Measurements from ENCODE around the gene FBXO40. TPM values are rescaled to one million over a fixed set of nuclear protein-coding genes. Genes with fewer than 3 reads are reported as not detected.
A peak's percentile ranks its signal among the peaks of the same experiment; 100 is the strongest.

Gene FBXO40
- total and polyA plus RNA-seq, 2 donors (not counting 1 experiment from before 2014, with no cell fraction given), result not detected

DNA sequence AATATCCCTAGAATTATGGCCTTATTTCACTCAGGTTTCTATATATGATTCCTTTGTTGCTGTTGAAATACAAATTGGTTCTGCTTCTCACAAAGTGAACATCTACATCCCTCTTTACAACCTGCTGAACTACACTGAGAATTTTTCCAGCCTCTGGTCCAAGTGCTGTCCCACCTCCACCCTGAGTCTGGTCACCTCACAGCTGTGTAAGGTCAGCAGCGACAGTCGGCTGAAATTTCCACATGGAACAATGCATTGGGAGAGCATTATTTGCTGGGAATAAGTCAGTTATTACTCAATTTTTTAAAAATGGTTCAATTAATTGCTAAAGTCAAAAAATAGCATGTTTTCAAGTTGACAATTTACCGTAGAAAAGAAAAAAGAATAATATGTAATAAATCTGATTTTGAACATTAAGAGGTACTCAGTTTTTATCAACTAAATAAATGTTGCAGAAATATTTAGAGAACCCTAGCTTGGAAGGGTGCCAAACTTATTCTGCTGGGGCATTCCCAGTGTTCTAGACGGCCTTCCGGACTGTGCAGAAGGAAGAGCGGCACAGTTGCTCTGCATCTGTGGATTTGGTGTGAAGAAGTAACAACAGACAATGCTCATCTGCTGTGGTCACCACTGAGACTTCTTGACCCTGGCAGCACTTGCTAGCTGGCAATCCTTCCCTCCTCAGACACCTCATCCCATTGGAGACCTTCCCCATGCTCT lies 65.7 kb downstream of the FBXO40 start:
- peak overlapping the region; percentile 90 to 94 for H3K27ac ChIP-seq (ENCODE audit: low read length in 2 of 2)
- peaks cover 0 to 59% of the 10 kb centered on the region in 2 experiments for H3K36me3 ChIP-seq (replicated peaks in 1 of 2; ENCODE audit: control extremely low read depth in 1 of 2, control insufficient read depth in 1 of 2, extremely low read depth in 1 of 2, insufficient read depth in 2 of 2, low read length in 1 of 2)
- ATAC-seq (ENCODE audit: low read depth) (no peak), DNase-seq (no peak)
- no peaks in the 10 kb centered on the region for H3K27me3 Mint-ChIP-seq
- intact Hi-C loops (cut with micrococcal nuclease), result no loop called here
- H3K4me1 ChIP-seq (ENCODE audit: control insufficient read depth in 2 of 2, insufficient read depth in 2 of 2, low read length in 2 of 2), result peaks cover 46 to 53% of the 10 kb centered on the region in 2 donors
- H3K9me3 Mint-ChIP-seq (ENCODE audit: insufficient read depth), result no peaks in the 10 kb centered on the region
- no peaks in the 10 kb centered on the region for H3K9me3 ChIP-seq (ENCODE audit: control extremely low read depth in 1 of 3, control insufficient read depth in 2 of 3, insufficient read depth in 1 of 3, low read length in 2 of 3)
- peaks cover 65% of the 10 kb centered on the region for H3K4me1 Mint-ChIP-seq
- ChIA-PET POLR2A (no interaction called here), CTCF (no interaction called here)
- H3K4me3 ChIP-seq (ENCODE audit: control extremely low read depth in 1 of 5, extremely low read depth in 1 of 5, insufficient read depth in 1 of 5, low read depth in 2 of 5, low read length in 4 of 5), result peak overlapping the region in 1 of 5 experiments; percentile 83
- no peaks in the 10 kb centered on the region for H3K27me3 ChIP-seq (replicated peaks in 1 of 4; ENCODE audit: control extremely low read depth in 1 of 4, control insufficient read depth in 3 of 4, insufficient read depth in 4 of 4, low read length in 3 of 4)
- H3K79me2 ChIP-seq (ENCODE audit: control insufficient read depth, insufficient read depth, low read length), result peaks cover 68% of the 10 kb centered on the region
- H3K4me3 Mint-ChIP-seq, result peak overlapping the region; percentile 97
- WGBS (ENCODE audit: insufficient coverage), result 90% methylated on average over 3 of the region's 6 CpGs
- TF ChIP-seq, protein P1, sequence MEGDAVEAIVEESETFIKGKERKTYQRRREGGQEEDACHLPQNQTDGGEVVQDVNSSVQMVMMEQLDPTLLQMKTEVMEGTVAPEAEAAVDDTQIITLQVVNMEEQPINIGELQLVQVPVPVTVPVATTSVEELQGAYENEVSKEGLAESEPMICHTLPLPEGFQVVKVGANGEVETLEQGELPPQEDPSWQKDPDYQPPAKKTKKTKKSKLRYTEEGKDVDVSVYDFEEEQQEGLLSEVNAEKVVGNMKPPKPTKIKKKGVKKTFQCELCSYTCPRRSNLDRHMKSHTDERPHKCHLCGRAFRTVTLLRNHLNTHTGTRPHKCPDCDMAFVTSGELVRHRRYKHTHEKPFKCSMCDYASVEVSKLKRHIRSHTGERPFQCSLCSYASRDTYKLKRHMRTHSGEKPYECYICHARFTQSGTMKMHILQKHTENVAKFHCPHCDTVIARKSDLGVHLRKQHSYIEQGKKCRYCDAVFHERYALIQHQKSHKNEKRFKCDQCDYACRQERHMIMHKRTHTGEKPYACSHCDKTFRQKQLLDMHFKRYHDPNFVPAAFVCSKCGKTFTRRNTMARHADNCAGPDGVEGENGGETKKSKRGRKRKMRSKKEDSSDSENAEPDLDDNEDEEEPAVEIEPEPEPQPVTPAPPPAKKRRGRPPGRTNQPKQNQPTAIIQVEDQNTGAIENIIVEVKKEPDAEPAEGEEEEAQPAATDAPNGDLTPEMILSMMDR (IDR thresholded peaks at IDR 0.05), result no peak
- no peak for TF ChIP-seq EZH2 (IDR thresholded peaks at IDR 0.05; ENCODE audit: borderline replicate concordance, insufficient read depth, low read depth, low read length, poor library complexity, severe bottlenecking)
- H4K20me1 ChIP-seq (ENCODE audit: control insufficient read depth, insufficient read depth, low read length, poor library complexity, severe bottlenecking), result peaks cover 32% of the 10 kb centered on the region
- peak overlapping the region; percentile 82 for H3K9ac ChIP-seq (ENCODE audit: low read length)
- peak overlapping the region; percentile 98 for H3K27ac Mint-ChIP-seq
- no peak overlapping the region for H2AFZ ChIP-seq (ENCODE audit: insufficient read depth, low read depth, low read length, poor library complexity, severe bottlenecking)
- H3K4me2 ChIP-seq (replicated peaks; ENCODE audit: low read depth, low read length, poor library complexity, severe bottlenecking), result peak overlapping the region; percentile 84

DNA sequence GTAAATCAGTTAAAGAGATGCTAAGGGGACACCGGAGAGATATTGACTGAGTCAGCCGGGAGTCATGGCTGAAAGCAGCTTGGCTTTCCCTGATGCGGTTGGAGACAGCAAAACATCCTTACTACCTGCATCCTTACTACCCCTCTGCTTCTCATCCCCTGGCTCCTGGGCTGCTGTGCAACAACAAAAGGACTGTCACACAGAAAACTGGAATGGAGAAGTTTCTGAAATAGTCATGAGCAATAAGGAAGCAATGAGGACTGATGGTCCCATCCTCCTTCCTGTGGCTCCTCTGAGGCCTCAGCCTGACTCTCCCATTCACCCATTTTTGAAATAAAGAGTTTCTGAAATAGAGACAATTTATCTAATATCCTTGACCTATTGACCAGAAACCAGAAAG lies 66.4 kb downstream of the FBXO40 start:
- POLR2A ChIA-PET, result no interaction called here
- DNase-seq (no peak), ATAC-seq (ENCODE audit: low read depth) (no peak)
- Histone ChIP-seq H3K36me3 (replicated peaks in 1 of 2; ENCODE audit: control extremely low read depth in 1 of 2, control insufficient read depth in 1 of 2, extremely low read depth in 1 of 2, insufficient read depth in 2 of 2, low read length in 1 of 2) (peaks cover 0 to 56% of the 10 kb centered on the region in 2 experiments), H3K4me3 (ENCODE audit: control extremely low read depth in 1 of 5, extremely low read depth in 1 of 5, insufficient read depth in 1 of 5, low read depth in 2 of 5, low read length in 4 of 5) (peak overlapping the region; percentile 59 to 92 (median 68)), H3K9ac (ENCODE audit: low read length) (peak overlapping the region; percentile 82), H3K4me2 (replicated peaks; ENCODE audit: low read depth, low read length, poor library complexity, severe bottlenecking) (peak overlapping the region; percentile 84), H3K27ac (ENCODE audit: low read length in 2 of 2) (peak overlapping the region; percentile 90 to 94), H3K9me3 (ENCODE audit: control extremely low read depth in 1 of 3, control insufficient read depth in 2 of 3, insufficient read depth in 1 of 3, low read length in 2 of 3) (no peaks in the 10 kb centered on the region), H4K20me1 (ENCODE audit: control insufficient read depth, insufficient read depth, low read length, poor library complexity, severe bottlenecking) (peaks cover 30% of the 10 kb centered on the region), H3K79me2 (ENCODE audit: control insufficient read depth, insufficient read depth, low read length) (peaks cover 61% of the 10 kb centered on the region), H3K27me3 (replicated peaks in 1 of 4; ENCODE audit: control extremely low read depth in 1 of 4, control insufficient read depth in 3 of 4, insufficient read depth in 4 of 4, low read length in 3 of 4) (no peaks in the 10 kb centered on the region), H2AFZ (ENCODE audit: insufficient read depth, low read depth, low read length, poor library complexity, severe bottlenecking) (no peak overlapping the region), H3K4me1 (ENCODE audit: control insufficient read depth in 2 of 2, insufficient read depth in 2 of 2, low read length in 2 of 2) (peaks cover 39 to 46% of the 10 kb centered on the region in 2 donors)
- Mint-ChIP-seq H3K27me3 (no peaks in the 10 kb centered on the region), H3K27ac (peak overlapping the region; percentile 98), H3K4me3 (peak overlapping the region; percentile 97), H3K9me3 (ENCODE audit: insufficient read depth) (no peaks in the 10 kb centered on the region), H3K4me1 (peaks cover 59% of the 10 kb centered on the region)
- TF ChIP-seq EZH2 (IDR thresholded peaks at IDR 0.05; ENCODE audit: borderline replicate concordance, insufficient read depth, low read depth, low read length, poor library complexity, severe bottlenecking), result no peak
- TF ChIP-seq, protein P1 (IDR thresholded peaks at IDR 0.05), result no peak
- WGBS (ENCODE audit: insufficient coverage), result 94% methylated on average over 3 of the region's 3 CpGs
- CTCF ChIA-PET, result interaction anchor here (1.1 kb wide), 1 partner anchor 599 kb away, joined by 3 read pairs; no protein-coding TSS in a partner anchor
- intact Hi-C loops (cut with micrococcal nuclease), result no loop called here
